Measurements from ENCODE around the gene GPATCH4.
"Not testable (repeated sequence)": the region's sequence is repeated elsewhere in the genome, so short reads cannot be mapped to it uniquely, and the experiment has no call there.

Gene GPATCH4

DNA sequence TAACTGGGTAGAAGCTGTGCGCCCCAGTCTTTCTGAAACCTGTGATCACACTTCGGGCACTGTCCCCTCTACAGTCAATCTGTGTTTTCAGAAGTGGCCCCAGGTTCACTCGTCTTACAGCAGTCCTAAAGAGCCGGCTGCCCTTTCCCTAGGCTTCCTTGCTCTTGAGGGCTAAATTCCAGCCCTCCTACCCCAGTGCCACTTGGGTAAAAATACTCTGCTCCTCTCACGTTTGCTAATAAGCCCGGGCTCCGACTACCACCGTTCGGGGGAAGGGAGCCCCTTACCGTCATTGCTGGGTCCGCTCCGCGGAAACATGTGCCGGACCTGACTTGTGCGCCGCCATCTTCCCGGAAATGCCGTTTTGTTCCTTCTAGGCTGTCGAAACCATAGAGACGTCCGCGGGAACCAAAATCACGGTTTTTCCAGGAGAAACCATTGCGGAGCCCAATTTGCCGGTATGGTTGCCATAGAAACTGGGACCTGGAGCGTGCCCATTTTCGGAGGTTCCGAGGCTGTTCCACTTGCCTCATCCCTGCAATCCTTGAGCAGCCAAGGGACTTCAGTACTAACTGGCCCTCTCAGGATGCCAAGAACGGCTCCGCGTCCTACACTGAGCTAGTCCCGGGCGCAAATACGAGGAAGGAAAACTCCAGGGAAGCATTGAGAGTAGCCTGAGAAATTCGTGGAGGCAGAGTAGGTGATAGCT is at the start of gene GPATCH4:
TSS of gene GPATCH4 (minus strand) at position 358 of the 709 bp plus-strand sequence.
- DNase-seq: peak in 49 of 51 donors; percentile 31 to 93 (median 69)

DNA sequence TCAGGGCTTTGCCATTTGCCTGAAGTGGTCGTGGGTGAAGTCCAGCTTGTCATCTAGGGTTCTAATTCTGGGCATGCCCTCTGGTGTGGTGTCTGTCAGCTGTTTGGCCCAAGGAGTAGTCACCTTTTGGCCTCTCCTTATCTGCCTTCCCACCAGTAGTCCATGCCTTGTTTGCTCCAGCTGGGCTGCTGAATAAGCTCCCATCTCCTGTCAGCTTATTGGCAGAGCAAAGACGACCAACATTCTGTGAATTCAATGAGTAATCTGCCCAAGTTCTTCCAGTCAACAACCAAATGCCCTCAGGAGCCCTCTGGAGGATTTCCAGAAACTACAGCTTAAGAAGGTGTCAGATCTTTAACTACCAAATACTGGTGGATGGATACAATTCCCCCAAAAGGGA is 47.7 kb upstream of the GPATCH4 start:
- DNase-seq: no peak

DNA sequence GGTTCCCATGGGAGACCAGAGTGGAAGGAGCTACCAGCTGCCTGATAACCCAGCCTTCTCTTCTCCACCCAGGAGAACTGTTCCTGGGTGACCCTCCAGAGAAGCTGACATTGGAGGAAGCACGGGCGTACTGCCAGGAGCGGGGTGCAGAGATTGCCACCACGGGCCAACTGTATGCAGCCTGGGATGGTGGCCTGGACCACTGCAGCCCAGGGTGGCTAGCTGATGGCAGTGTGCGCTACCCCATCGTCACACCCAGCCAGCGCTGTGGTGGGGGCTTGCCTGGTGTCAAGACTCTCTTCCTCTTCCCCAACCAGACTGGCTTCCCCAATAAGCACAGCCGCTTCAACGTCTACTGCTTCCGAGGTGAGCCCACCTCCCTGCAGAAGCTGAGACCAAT is 47.2 kb upstream of the GPATCH4 start:
- DNase-seq: no peak

DNA sequence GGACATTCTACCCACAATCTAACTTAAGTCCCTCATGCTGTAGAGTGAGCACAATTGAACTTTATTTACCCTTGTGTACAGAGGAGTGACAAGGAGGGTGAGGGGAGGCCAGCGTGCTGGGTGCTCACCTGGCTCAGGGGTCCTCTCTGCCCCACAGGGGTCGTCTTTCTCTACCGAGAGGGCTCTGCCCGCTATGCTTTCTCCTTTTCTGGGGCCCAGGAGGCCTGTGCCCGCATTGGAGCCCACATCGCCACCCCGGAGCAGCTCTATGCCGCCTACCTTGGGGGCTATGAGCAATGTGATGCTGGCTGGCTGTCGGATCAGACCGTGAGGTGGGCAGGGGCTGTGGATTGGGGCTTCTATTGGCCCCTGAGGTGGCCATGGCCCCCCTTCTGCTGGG is 46.1 kb upstream of the GPATCH4 start:
- DNase-seq: no peak

DNA sequence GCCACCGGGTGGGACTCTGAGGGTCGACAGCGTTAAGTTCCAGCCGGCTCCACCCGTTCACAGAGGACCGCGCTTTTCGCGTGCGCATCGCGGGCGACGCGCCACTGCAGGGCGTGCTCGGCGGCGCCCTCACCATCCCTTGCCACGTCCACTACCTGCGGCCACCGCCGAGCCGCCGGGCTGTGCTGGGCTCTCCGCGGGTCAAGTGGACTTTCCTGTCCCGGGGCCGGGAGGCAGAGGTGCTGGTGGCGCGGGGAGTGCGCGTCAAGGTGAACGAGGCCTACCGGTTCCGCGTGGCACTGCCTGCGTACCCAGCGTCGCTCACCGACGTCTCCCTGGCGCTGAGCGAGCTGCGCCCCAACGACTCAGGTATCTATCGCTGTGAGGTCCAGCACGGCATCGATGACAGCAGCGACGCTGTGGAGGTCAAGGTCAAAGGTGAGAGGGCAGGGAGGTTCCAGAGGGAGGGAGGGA is 45.5 kb upstream of the GPATCH4 start:
- DNase-seq: no peak

DNA sequence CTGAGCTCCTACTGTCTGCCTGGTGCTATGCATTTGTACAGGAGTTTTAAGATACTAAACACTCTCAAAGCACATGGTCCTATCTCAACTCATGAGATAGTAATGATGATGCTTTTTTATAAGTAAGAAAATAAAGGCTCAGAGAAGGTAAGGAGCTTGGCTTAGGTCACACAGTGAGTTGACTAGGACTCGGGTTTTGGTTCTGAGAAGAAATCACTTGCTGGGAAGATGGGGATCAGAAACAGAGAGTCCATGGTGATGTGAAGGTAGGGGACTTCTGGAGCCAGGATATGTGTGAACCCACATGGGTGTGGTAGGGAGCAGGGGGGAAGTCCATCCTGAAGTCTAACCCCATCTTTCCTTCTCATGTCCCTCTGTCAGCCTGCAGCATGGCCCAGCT is 44.4 kb upstream of the GPATCH4 start:
- no peak for DNase-seq

DNA sequence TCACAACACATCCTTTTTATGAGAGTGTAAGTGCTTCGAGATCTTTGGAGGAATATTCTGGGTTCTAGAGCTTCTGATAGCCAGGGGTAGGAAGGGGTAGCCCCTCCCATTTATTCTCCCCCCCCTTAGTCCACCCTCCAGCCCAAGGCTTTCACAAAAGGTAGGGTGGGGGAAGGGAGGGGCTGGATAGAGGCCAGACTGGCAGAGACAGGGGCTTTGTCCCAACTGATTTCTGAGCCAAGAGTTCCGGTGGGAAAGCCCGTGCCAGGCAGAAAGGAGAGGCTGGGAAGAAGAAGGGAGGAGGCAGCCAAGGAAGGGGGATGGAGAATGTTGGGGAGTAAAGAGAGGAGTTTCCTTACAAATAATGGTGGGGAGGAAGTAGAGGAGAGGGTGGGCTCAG is 43.8 kb upstream of the GPATCH4 start:
- peak in 21 of 51 donors; percentile 8 to 63 (median 39) for DNase-seq

DNA sequence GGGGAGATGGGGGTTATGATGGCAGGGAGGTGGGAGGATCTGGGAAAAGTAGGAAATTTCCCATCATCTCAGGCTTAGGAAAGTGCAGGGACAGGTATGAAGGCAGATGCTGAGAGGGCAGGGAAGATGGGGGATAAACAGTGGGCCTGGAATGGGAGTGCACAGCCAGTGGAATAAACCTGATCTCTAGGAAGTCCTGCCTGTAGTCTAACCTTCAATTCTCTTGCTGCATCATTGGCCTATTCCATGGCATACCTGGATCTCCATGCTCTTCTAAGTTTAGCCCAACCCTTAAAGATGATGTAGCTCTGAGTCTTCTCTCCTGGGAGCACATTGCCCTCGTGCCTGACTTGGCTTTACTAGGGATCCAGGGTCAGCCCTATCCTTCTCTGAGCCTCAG is 43.4 kb upstream of the GPATCH4 start:
- DNase-seq: no peak

DNA sequence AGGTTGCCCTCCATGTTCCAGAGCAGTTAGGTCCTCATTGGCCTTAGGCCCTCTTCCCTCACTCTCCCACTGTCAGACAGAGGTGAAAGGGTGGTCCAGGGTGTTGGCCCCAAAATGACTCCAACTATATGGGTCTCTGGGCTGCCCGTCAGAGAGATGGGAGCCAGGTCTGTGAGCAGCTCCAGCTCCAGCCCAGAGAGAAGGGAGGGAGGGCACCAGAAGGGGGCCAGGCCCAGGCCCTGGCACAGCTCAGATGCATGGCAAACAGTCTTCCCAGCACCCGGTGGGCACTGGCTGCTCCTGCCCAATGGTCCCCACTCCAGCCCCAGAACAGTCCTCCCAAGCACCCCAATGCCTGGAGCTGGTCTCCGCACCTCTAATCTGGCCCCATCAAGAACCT is 42.9 kb upstream of the GPATCH4 start:
- no peak for DNase-seq

DNA sequence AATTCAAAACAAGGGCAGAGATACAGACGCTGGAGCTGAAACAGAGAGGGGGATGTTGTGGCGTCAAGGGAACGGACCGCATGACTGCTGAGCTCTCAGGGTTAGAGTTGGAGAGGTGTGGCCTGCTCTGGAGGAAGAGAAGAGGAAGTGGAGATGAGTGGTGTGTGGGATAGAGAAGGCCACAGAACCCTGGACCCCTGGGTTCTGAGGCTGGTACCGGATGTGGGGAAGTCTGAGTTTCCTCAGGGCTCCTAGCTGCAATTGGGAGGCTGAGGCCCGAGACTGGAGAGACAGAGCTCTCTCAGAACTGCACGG is 42.5 kb upstream of the GPATCH4 start:
- DNase-seq: peak in 1 of 51 donors; percentile 10

DNA sequence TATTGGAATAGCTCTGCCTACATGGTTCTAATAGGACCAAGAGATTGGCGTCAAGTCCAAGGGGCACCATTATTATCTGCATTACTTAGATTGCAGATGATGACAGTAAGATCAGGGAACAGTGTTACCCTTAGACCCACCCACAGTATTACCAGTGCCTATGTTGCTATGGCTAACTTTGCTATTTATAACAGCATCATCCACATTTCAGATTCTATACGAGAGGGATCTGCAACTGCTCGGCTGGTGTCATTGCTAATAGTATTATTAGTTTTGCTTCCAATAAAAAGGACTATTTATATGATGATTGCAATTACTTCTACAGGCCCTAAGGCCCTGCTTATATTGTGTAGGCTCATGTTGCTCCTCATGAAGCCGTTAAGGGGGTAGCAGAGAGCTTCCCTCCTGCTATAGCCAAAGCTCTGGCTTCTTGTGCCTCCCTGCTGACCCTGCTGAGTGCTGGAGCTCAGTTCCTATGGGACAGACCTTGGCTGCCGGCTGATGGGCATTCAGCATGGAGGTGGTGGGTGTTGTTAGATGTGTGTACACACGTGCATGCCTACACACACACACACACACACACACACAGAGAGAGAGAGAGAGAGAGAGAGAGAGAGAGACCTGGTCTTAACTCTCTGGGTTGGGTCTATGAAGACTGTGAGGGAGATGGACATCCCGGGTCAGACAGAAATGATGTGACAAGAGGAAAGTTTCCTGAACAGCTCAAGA is 41.9 kb upstream of the GPATCH4 start:
- peak in 1 of 51 donors; percentile 44 for DNase-seq

DNA sequence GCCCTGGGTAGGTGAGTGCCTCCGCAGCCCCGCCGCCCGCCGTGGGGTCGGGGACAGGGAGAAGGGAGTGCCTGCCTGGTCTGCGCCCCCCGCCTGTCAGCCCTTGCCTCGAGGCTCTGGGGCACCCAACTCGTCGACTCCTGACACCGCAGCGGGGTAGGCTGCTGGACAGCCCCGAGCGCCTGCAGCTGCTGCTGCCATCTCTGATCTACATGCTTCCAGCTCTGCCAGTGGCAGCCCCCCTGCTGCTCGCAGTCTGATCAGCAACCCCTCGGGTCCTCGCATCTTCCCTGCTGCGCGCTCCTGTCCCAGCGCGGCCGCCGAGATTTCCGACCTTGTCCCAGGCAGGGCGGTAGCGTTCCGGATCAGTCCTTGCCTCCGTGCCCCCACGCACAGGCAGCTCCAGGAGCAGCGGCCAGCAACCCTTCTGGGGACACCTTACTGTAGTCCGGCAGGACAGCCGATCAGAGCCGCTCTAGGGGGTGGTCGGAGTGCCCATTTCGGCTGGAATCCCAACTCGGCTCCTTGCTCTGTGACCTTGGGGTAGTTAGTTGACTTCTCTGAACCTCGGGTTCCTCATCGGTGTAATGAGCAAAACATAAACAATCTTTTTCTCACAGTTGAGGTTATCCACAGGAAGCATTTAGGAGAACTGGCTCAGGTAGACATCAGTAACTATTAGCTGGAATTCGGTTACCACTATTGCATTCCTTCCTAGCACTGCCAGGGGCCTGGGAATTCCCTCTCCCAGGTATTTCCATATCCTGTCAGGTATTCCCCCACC is 41.2 kb upstream of the GPATCH4 start:
- peak in 6 of 51 donors; percentile 39 to 53 (median 45) for DNase-seq

DNA sequence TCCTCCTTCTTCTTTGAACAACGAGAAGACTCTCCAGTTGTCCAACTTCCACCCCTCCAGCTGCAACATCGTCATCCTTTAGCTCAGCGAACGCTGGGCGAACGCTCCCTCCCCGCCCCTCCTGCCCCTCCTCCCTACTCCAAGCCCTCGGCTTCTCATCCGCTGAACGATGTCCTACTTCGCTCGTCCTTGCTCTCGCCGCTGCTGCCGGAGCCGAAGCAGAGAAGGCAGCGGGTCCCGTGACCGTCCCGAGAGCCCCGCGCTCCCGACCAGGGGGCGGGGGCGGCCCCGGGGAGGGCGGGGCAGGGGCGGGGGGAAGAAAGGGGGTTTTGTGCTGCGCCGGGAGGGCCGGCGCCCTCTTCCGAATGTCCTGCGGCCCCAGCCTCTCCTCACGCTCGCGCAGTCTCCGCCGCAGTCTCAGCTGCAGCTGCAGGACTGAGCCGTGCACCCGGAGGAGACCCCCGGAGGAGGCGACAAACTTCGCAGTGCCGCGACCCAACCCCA is 40.5 kb upstream of the GPATCH4 start, which contains the start of gene BCAN:
TSS of gene BCAN (plus strand) at position 357 of the 504 bp plus-strand sequence. CDS start 3,938 bp downstream, outside the sequence.
- peak in 44 of 51 donors; percentile 22 to 82 (median 70) for DNase-seq

DNA sequence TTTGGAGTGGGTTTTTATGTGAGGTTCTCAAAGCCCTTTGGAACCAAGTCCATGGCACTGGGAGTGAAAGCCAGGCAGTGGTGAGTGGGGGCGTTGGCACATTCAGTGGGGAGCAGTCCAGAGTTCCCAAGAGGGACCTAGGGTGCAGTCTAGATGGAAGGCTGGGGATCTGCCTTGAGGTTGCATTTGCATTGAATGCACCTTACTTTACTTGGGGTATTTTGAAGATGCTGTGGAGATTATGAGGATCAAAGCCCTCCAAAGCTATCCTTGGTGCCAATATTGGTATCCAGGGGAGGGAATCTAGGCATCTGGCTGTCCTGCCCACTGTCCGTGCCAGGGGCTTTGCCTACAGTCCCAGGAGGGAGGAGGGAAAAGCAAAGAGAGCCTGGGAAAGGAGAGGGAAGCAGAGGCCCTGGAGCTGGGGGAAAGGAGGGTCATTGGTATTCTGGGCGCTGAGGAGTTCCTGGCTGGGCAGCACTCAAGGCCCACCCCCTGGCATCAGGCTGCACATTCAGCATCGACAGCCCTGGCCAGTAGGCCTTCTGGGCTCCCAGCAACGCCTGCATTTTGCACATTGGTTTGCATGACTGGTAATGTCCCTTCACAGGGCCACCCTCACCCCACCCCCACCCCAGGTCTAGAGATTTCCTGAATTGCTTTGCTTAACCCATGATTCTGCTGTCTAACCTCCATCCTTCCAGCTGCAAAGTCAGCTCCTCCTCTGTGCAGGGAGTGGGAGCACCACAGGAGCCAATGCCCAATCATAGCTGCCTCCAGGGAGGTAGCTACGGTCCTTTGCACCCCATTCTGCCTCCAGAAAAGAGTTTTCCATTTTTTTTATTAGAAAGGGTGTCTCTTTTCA is 39.8 kb upstream of the GPATCH4 start:
- DNase-seq: peak in 40 of 51 donors; percentile 23 to 92 (median 64)

DNA sequence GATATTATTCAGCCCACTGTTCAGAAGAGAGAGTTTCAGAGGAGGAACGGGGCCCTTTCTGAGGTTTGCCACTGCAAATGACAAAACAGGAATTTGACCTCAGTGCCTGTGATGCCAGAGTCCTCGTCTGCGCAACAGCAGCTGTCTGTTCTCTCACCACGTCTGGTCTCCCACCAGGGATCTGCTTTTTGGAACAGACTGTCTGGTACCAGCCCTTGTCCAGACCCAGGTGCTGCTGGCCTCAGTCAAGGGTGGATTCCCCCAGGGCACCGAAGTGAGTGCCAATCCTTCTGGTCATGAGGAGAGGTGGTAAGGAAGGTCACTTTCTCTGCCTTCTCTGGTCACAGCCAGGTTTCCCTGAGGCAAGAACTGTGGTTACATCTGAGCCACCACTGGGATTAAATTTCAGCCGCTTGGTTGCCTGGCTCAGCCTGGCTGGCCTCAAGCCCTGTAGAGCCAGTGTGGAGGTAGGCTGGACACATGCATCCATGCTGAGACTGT is 38.4 kb upstream of the GPATCH4 start:
- DNase-seq: peak in 2 of 51 donors; percentile 16 to 19

DNA sequence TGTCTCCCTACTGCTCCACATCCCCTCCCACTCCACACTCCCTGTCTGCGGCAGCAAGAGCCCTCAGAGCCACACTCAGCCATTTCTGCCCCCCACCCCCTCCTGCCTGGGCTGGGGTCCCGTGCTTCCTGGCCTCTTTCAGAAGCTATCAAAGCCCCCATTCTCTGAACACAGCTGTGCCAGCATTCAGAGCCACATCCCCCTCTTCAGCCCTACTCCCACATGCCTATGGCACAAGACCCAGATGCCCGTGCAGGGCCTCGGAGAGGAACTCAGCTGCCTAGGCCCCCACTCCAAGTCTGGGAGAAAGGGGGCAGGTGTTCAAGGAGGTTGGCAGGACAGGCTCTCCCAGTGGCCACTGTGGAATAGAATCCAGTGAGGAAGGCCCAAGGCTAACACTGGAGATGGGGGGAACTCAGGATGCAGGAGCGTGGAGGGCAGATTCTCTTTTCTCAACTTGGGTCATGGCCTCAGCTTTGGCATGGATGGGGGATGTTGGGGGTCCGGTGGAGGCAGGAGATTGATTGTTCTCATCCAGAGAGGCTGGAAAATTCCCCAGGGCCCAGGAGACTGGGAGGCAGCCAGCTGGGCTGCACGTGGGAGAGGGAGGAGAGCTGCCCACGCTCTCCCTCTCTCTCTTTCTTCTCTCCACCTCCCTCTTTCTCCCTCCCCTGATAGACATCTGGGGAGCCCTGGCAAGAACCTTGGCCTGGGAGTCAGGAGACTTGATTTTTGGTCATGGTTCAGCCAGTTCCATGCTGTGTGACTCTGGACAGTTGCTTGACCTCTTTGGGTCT is 37.1 kb upstream of the GPATCH4 start:
- peak in 29 of 51 donors; percentile 21 to 72 (median 51) for DNase-seq

DNA sequence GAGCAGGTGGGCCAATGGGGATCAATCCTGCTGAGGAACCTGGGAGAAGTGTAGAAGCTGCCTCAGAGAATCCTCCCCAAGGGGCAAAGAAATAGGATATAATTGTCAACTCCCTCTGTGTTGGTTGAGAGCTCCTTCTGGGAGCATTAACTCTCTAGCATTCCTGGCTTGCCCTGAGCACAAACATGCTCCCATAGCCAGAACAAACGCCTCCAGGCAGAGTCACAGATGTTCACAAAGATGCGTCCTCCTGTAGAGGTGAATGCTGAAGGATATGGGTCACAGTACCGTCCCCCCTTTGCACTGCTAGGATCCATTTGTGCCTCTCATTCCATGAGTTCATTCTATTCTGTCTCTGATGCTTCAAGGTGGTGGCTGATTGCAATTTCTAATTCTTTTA is 31.1 kb upstream of the GPATCH4 start:
- no peak for DNase-seq

DNA sequence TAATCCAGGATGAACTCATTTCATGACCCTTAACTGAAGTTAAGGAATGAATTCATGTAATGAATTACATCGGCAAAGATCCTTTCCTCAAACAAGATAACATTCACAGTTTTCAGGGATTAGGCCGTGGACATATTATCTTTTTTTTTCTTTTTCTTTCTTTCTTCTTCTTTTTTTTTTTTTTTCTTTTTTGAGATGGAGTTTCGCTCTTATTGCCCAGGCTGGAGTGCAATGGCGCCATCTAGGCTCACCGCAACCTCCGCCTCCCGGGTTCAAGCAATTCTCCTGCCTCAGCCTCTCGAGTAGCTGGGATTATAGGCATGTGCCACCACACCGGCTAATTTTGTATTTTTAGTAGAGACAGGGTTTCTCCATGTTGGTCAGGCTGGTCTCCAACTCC is 29.9 kb upstream of the GPATCH4 start:
- DNase-seq: not testable (repeated sequence)

DNA sequence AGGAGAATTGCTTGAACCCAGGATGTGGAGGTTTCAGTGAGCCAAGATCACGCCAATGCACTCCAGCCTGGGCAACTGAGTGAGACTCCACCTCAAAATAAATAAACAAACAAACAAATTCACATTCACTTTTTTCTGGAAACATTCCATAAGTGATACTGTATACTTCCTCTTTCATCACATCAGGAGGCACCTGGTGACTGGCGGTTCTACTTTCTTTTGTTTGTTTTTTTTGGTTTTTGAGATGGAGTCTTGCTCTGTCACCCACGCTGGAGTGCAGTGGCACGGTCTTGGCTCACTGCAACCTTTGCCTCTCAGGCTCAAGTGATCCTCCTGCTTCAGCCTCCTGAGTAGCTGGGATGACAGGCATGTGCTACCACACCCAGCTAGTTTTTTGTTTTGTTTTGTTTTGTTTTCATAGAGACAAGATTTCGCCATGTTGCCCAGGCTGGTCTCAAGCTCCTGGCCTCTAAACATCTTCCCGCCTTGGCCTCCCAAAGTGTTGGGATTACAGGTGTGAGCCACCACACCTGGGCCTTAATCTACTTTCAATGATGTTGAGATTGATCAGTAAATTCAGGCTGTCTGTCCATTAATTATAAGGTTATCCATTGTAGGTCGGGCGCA is 28.7 kb upstream of the GPATCH4 start:
- DNase-seq: no peak

Data from hypothalamus (tissue), 51 donors.